ENCODE results near the gene SEMA3C.

DNA sequence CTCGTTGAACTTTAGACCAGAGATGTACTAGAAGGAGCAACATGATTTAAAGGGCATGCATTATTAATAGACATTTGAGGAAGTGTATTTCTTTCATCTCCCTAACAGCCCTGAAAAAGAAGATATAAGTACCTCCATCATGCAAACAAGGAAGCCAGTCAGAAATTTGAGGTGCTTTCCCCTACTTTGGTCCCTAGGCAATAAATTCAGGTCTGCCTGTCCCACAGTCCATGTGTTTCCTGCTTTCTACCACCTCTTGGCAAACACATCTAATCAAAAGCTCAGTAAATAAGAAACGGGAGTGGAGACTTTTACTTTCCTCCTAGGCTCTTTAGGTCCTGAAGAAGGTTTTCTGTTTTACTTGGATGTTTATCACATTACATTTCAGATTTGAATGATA, 5.2 kb upstream of the SEMA3C start:
- TF ChIP-seq, protein P1, sequence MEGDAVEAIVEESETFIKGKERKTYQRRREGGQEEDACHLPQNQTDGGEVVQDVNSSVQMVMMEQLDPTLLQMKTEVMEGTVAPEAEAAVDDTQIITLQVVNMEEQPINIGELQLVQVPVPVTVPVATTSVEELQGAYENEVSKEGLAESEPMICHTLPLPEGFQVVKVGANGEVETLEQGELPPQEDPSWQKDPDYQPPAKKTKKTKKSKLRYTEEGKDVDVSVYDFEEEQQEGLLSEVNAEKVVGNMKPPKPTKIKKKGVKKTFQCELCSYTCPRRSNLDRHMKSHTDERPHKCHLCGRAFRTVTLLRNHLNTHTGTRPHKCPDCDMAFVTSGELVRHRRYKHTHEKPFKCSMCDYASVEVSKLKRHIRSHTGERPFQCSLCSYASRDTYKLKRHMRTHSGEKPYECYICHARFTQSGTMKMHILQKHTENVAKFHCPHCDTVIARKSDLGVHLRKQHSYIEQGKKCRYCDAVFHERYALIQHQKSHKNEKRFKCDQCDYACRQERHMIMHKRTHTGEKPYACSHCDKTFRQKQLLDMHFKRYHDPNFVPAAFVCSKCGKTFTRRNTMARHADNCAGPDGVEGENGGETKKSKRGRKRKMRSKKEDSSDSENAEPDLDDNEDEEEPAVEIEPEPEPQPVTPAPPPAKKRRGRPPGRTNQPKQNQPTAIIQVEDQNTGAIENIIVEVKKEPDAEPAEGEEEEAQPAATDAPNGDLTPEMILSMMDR (IDR thresholded peaks at IDR 0.05) = no peak
- no peak for TF ChIP-seq POLR2A (IDR thresholded peaks at IDR 0.05)
